RWPE2 (cell line): ENCODE data around the gene GARNL3.

Experiments used
- ATAC-seq: fragments of 200-7000 bp; cut with Tn5 transposase; 3 replicates; pipeline ENCODE4 v1.9.1; 2021; ENCODE audit warnings: low read depth
- DNase-seq: peaks from one replicate; pipeline ENCODE4 v3.0.0-alpha.2; 2020; ENCODE audit warnings: low spot score
- H3K27ac ChIP-seq: fragments of 450-650 bp; 2 replicates; pipeline ENCODE4 v1.5.1; 2017; ENCODE audit warnings: mild to moderate bottlenecking; ENCODE audit not compliant: poor library complexity, severe bottlenecking
- H3K27me3 ChIP-seq: fragments of 250-450 bp; sonication (Bioruptor Pico); 2 replicates; pipeline ENCODE4 v1.5.1; 2021; ENCODE audit warnings: mild to moderate bottlenecking, moderate library complexity; ENCODE audit not compliant: insufficient read depth, poor library complexity, severe bottlenecking
- H3K36me3 ChIP-seq: fragments of 250-450 bp; sonication (Bioruptor Pico); 2 replicates; pipeline ENCODE4 v1.5.1; 2020; ENCODE audit warnings: low read depth, mild to moderate bottlenecking, moderate library complexity
- H3K4me1 ChIP-seq: fragments of 250-450 bp; sonication (Bioruptor Pico); 2 replicates; pipeline ENCODE4 v1.5.1; 2021; ENCODE audit warnings: mild to moderate bottlenecking, moderate library complexity; ENCODE audit not compliant: insufficient read depth, poor library complexity, severe bottlenecking
- H3K4me3 ChIP-seq: fragments of 250-450 bp; sonication (Bioruptor Pico); 2 replicates; pipeline ENCODE4 v1.5.1; 2021; ENCODE audit warnings: mild to moderate bottlenecking, moderate library complexity; ENCODE audit not compliant: severe bottlenecking
- H3K9me3 ChIP-seq: fragments of 250-450 bp; sonication (Bioruptor Pico); 2 replicates; pipeline ENCODE4 v1.5.1; 2021; ENCODE audit warnings: mild to moderate bottlenecking, moderate library complexity; ENCODE audit not compliant: severe bottlenecking
- CTCF ChIP-seq: fragments of 450-650 bp; IDR thresholded peaks from one replicate; pipeline ENCODE4 v1.5.1; 2017; ENCODE audit warnings: mild to moderate bottlenecking, moderate library complexity; ENCODE audit not compliant: poor library complexity, severe bottlenecking

GARNL3 gene

GRCh38 chr9:127278372-127278771 is 13.8 kb downstream of the GARNL3 start:
- no peaks in the 10 kb centered on the region for H3K27me3 ChIP-seq
- H3K4me3 ChIP-seq = no peak overlapping the region
- ATAC-seq = peak; percentile 90
- no peaks in the 10 kb centered on the region for H3K36me3 ChIP-seq
- peaks cover 13% of the 10 kb centered on the region for H3K4me1 ChIP-seq
- H3K9me3 ChIP-seq = no peaks in the 10 kb centered on the region
- no peak for TF ChIP-seq CTCF
- no peak overlapping the region for H3K27ac ChIP-seq
- no peak for DNase-seq

- Histone ChIP-seq H3K36me3 (no peaks in the 10 kb centered on the region), H3K4me1 (peaks cover 13% of the 10 kb centered on the region), H3K27ac (no peak overlapping the region), H3K9me3 (no peaks in the 10 kb centered on the region), H3K4me3 (no peak overlapping the region), H3K27me3 (no peaks in the 10 kb centered on the region)
- DNase-seq (no peak), ATAC-seq (no peak)
- TF ChIP-seq CTCF = no peak
Observed at GRCh38 chr9:127279717-127280285, 15.2 kb downstream of the GARNL3 start.

GRCh38 chr9:127280880-127281660 is 16.5 kb downstream of the GARNL3 start:
- no peaks in the 10 kb centered on the region for H3K27me3 ChIP-seq
- DNase-seq (no peak), ATAC-seq (no peak)
- H3K4me3 ChIP-seq = no peak overlapping the region
- peaks cover 13% of the 10 kb centered on the region for H3K4me1 ChIP-seq
- no peaks in the 10 kb centered on the region for H3K36me3 ChIP-seq
- no peaks in the 10 kb centered on the region for H3K9me3 ChIP-seq
- H3K27ac ChIP-seq = no peak overlapping the region
- TF ChIP-seq CTCF = no peak

GRCh38 chr9:127281891-127282290 is 17.3 kb downstream of the GARNL3 start:
- H3K4me1 ChIP-seq = peaks cover 13% of the 10 kb centered on the region
- no peak overlapping the region for H3K27ac ChIP-seq
- no peaks in the 10 kb centered on the region for H3K27me3 ChIP-seq
- H3K9me3 ChIP-seq = no peaks in the 10 kb centered on the region
- TF ChIP-seq CTCF = no peak
- no peak for DNase-seq
- H3K36me3 ChIP-seq = no peaks in the 10 kb centered on the region
- no peak overlapping the region for H3K4me3 ChIP-seq
- no peak for ATAC-seq

GRCh38 chr9:127282611-127283010 is 18.0 kb downstream of the GARNL3 start:
- Histone ChIP-seq H3K4me1 (peaks cover 13% of the 10 kb centered on the region), H3K4me3 (no peak overlapping the region), H3K27ac (no peak overlapping the region), H3K36me3 (no peaks in the 10 kb centered on the region), H3K27me3 (no peaks in the 10 kb centered on the region), H3K9me3 (no peaks in the 10 kb centered on the region)
- TF ChIP-seq CTCF = no peak
- no peak for DNase-seq
- ATAC-seq = no peak
